PFSK-1 (cell line): ENCODE data around the gene NDUFA9.

Experiments
- FOXP2 ChIP-seq: optimal IDR thresholded peaks from 2 replicates; pipeline ENCODE3; 2011; ENCODE audit warnings: borderline replicate concordance, control low read depth, inconsistent platforms; ENCODE audit not compliant: insufficient read depth; ENCODE audit errors: extremely low read length, extremely low read depth
- POLR2AphosphoS5 ChIP-seq: IDR thresholded peaks from 2 replicates; pipeline ENCODE4 v1.6.1; 2012; ENCODE audit warnings: low read depth, mild to moderate bottlenecking, control low read depth, low read length, moderate library complexity
- SIN3A ChIP-seq: IDR thresholded peaks from 2 replicates; pipeline ENCODE4 v1.6.1; 2012; ENCODE audit warnings: mild to moderate bottlenecking, low read length, moderate library complexity, borderline replicate concordance; ENCODE audit not compliant: insufficient read depth
- TAF1 ChIP-seq: IDR thresholded peaks from 2 replicates; pipeline ENCODE4 v1.6.1; 2012; ENCODE audit warnings: low read length, control low read depth, borderline replicate concordance; ENCODE audit not compliant: insufficient read depth
- TF ChIP-seq, protein P1 (sequence below), 2 experiments: IDR thresholded peaks; 2 replicates each; pipeline versions ENCODE4 v1.6.1 to v1.8.0; 2011 to 2012; ENCODE audit warnings: low read depth in 2 of 2, low read length in 2 of 2, control low read depth in 1 of 2, inconsistent platforms in 1 of 2, mild to moderate bottlenecking in 1 of 2, moderate library complexity in 1 of 2; ENCODE audit not compliant: insufficient read depth in 1 of 2

Gene NDUFA9

GRCh38 chr12:4626543-4626942 lies 22.4 kb upstream of the NDUFA9 start:
- TF ChIP-seq TAF1 (no peak), SIN3A (no peak), POLR2AphosphoS5 (no peak), FOXP2 (no peak)
- TF ChIP-seq, protein P1, sequence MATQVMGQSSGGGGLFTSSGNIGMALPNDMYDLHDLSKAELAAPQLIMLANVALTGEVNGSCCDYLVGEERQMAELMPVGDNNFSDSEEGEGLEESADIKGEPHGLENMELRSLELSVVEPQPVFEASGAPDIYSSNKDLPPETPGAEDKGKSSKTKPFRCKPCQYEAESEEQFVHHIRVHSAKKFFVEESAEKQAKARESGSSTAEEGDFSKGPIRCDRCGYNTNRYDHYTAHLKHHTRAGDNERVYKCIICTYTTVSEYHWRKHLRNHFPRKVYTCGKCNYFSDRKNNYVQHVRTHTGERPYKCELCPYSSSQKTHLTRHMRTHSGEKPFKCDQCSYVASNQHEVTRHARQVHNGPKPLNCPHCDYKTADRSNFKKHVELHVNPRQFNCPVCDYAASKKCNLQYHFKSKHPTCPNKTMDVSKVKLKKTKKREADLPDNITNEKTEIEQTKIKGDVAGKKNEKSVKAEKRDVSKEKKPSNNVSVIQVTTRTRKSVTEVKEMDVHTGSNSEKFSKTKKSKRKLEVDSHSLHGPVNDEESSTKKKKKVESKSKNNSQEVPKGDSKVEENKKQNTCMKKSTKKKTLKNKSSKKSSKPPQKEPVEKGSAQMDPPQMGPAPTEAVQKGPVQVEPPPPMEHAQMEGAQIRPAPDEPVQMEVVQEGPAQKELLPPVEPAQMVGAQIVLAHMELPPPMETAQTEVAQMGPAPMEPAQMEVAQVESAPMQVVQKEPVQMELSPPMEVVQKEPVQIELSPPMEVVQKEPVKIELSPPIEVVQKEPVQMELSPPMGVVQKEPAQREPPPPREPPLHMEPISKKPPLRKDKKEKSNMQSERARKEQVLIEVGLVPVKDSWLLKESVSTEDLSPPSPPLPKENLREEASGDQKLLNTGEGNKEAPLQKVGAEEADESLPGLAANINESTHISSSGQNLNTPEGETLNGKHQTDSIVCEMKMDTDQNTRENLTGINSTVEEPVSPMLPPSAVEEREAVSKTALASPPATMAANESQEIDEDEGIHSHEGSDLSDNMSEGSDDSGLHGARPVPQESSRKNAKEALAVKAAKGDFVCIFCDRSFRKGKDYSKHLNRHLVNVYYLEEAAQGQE (IDR thresholded peaks at IDR 0.05; ENCODE audit: insufficient read depth in 1 of 2, low read depth in 2 of 2, low read length in 2 of 2): no peak

DNA sequence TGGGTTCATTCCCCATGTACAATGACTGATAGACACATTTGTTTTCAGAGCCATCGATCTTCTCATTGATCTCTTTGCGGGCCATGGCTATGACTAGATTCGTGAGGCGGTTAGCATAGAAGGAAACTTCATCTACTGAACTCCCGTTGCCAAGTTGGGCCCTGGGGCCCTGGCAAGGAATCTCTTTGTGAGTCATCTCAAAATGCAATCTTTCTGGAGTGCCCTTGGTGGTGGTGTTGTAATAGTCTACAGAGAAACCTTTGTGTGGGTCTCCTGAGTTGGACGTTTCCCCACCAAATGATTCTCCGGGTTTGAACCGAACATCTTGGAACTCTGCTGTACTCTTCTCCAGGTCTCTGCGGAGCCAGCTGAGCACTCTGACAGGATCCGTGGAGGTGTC lies 20.5 kb upstream of the NDUFA9 start:
- TF ChIP-seq TAF1: no peak
- TF ChIP-seq SIN3A: no peak
- no peak for TF ChIP-seq FOXP2
- TF ChIP-seq POLR2AphosphoS5: no peak
- TF ChIP-seq, protein P1 (IDR thresholded peaks at IDR 0.05; ENCODE audit: insufficient read depth in 1 of 2, low read depth in 2 of 2, low read length in 2 of 2): no peak

GRCh38 chr12:4630262-4630661 lies 18.7 kb upstream of the NDUFA9 start:
- TF ChIP-seq TAF1 (no peak), POLR2AphosphoS5 (no peak), SIN3A (no peak), FOXP2 (no peak)
- TF ChIP-seq, protein P1 (IDR thresholded peaks at IDR 0.05; ENCODE audit: insufficient read depth in 1 of 2, low read depth in 2 of 2, low read length in 2 of 2): no peak

- TF ChIP-seq, protein P1 (IDR thresholded peaks at IDR 0.05; ENCODE audit: insufficient read depth in 1 of 2, low read depth in 2 of 2, low read length in 2 of 2): no peak
- TF ChIP-seq SIN3A (no peak), POLR2AphosphoS5 (no peak), FOXP2 (no peak), TAF1 (no peak)
Measured at GRCh38 chr12:4643747-4644146, 5.2 kb upstream of the NDUFA9 start.

DNA sequence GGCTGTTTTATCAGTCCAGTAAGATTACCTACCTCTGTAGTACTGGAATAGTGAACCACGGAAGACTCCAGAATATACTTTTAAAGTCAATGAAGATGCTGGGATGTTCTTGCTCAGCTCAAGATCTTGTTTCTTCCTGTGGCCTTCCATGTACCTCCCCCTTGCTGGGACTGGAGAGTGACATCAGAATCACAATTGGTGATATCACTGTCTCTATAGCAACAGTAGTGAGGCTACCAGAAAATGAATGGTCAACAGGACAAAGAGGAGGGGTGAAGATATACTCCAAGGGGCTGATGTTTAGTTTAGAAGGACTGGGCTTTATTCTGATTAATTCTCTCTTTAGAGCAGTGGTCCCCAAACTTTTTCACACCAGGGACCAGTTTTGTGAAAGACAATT lies 3.9 kb upstream of the NDUFA9 start:
- TF ChIP-seq SIN3A (no peak), POLR2AphosphoS5 (no peak), FOXP2 (no peak), TAF1 (no peak)
- TF ChIP-seq, protein P1 (IDR thresholded peaks at IDR 0.05; ENCODE audit: insufficient read depth in 1 of 2, low read depth in 2 of 2, low read length in 2 of 2): no peak
